SHP77 treated with DMSO at 0.1 percent for 48 hours (cell line): ENCODE data around the gene FANCI.
A peak's percentile ranks its signal among the peaks of the same experiment; 100 is the strongest.

Source experiments
- DNase-seq: peaks from one replicate; lab custom pipeline; 2025; lab: John Stamatoyannopoulos, UW

Gene FANCI

DNA sequence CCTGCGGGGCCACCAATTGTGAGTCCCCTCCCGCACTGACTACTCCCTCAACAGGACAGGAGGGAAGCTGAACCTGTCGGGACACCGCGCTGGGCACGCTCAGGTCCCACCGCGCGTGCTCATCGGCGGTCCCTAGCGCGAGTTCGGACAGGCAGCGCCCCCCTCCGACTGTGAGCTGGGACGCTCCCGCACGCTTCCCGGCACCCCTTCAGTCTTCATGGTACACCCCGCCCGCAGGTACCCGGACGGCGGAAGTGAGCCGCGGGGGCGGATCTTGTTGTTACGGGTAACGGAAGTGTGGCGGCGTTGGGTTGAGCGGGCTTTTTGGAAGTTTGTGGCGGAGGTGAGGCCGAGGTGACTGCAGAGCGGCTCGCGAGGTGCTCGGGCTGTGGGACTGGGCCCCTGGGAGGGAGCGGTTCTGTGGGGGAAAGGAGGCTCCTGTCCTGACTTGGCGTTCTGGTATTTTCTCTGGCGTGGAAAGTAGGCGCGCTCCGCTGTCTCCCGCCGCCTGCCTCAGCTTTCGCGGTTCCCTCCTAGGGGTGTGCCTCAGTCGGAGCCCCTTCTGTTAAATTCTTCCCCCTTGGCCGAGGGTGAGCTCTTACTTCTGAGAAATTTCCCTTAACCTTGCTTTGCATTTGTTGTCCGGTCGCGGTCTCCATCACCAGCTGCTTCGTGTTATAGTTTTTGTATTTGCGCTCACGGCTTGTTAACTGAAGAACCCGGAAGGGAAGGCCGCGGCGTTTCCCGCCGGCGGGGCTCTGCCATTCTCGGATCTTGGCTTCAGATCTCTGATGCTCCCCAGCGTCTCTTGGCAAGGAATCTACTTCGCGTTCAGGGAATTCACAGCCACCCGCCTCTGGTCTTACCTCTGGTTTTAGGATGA is at the start of gene FANCI:
Gene FANCI (plus strand): TSS at position 289 of the 883 bp plus-strand sequence. CDS start 3,669 bp downstream, outside the sequence.
- peak; percentile 77 for DNase-seq

DNA sequence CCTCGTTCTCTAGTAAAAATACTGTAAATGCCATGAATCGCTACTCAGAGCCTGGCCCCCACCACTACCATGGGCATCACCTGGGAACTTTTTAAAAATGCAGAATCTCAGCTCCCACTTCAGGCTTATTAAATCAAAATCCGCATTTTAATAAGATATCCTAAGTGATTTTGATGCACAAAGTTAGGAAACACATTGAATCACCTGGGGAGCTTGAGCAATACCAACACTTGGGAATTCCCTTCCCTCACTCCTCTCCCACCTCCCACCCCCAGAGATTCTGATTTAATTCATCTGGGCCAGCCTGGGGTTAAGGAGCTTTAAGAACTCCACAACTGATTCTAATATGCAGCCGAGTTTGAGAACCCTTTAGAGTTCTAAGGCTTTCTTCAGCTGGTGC is 49.2 kb upstream of the FANCI start:
- DNase-seq = no peak

DNA sequence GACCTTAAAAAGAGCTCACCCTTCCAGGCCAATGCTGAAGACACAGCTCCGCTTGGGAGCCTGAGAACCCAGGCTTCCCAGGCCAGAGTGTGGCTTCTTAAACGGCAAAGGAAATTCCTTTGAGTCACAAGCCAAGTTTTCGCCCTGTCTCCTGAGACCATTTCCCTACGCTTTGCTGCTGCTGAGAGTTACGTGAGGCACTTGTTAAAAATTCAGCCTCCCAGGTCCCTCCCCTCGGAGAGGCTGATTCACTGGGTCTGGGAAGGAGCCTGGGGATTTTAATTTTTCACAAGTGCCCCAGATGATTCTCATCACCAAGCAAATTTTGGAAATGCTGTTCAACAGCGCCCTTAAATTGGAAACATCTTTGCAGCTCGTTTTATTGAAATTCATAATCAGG is 47.9 kb upstream of the FANCI start:
- no peak for DNase-seq

DNA sequence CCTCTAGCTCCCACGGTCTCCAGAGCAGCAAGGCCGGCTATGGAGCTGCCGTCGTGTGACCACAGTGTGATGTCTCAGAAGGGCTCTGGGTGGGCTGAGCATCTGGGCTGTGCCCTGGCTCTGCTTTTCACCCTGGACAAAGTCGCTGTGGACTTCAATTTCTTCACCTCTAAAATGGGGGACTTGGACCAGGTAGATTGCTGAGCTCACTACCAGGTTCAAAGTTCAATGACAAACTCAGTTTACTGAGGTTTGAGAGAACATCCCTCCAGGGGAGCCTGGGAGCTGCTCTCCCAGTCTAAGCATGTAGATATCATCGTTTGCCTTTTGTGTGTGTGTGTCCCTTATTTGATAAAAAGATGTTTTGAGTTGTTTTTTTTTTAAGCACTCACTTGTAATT is 47.5 kb upstream of the FANCI start:
- no peak for DNase-seq

DNA sequence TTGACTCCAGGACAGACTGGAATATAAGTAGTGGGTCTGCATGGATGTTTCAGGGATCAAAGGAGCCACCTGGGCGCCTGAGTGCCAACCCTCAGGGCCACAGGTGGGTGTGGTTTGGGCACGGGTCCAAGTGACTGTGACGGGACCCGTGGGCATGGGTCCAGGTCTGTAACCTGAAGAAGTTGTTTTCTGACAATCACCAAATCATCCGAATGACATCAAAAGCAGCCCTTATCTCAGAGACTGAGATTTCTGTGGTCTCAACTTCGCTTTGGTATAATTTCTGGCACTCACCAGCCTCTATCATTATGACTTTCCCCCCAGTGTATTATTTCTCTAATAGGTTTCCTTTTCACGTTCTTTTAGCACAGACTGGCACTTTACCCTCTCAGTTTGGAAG is 46.8 kb upstream of the FANCI start:
- DNase-seq = peak; percentile 34

DNA sequence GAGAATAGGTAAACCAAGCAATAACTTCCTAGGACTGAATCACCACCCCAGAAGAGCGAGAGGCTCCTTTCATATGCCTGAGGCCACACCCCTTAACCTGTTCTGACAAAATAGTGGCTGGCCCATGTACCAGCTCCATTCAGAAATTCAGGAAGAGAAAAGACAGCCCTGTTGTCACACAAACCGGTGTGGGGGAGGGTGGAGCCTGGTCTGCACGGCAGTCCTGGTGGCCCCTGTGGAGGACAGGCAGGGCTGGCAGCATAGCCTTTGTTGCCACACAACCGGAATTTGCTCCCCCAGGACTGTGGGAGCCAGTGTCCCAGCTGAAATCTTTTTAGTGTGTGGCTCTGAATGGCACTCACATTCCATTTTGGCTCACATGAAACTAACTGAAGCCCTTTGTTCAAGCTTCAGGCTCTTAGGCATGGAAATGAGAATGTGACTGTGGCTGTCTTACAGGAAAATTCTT is 46.2 kb upstream of the FANCI start:
- DNase-seq = no peak

DNA sequence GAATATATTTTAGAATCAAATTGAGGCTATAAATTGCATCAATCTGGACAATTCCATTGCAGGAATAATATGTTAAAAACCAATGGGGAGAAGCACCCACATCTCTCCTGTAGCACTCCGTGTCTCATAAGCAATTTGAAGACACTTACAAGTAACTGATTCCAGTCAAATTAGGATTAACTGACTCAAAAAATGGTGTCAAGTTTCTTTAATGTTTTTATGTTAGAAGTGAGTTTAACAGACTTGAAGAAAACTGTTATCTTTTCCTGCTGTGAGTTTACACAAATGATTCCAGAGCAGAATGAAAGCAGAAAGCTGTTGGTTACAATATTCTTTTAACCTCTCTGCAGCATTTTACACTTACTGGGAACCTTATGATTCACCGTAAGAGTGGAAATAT is 45.6 kb upstream of the FANCI start:
- no peak for DNase-seq

DNA sequence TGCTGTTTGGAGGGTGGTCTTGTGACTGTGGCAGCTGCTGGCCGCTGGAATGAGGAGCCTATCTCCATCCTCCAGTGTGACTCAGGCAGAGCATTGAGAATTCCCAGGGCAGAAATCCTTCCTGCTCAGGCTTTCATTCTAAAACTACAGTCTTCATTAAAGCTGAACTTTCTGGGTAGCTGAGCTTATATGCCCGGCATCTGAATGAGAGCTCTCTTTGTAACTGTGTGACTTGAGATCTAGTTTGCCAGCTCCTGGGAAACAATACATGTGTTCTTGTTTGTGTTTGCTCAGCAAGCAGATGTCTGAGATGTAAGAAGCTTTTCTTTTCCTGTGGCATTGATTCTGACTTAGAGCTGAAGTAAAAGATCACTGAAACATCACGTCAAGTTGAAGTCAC is 44.8 kb upstream of the FANCI start:
- no peak for DNase-seq

DNA sequence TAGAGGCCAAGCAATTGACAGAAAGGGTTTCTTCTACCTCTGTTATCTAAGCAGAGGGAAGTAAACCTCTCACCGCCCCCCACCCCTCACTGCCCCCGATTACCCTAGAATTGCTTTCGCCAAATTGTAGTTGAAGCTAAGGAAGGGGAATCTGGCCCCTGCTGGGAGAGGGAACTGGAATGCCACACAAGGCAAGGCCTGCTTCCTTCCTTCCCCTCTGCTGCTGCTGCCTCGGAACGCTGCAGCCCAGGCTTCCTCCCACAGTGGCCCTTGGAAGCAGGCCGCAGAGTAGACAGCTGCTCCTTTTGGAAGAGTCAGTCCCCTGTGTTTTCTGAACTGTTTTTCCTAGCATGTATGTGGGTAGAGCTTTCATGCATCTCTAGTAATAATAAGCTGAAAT is 44.0 kb upstream of the FANCI start:
- no peak for DNase-seq

DNA sequence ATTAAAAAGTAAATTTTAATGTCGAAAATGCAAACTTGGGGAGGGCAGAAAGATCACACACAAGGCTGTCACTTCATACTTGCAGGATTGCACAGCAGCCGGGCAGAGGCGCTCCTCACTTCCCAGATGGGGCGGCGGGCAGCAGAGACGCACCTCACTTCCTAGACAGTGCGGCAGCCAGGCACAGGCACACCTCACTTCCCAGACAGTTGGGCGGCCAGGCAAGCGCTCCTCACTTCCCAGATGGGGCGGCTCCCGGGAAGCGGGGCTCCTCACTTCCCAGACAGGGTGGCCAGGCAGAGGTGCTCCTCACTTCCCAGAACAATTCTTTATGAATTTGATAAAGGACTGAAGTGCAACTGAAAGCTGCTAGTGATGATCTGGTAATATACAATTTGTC is 43.6 kb upstream of the FANCI start:
- no peak for DNase-seq

DNA sequence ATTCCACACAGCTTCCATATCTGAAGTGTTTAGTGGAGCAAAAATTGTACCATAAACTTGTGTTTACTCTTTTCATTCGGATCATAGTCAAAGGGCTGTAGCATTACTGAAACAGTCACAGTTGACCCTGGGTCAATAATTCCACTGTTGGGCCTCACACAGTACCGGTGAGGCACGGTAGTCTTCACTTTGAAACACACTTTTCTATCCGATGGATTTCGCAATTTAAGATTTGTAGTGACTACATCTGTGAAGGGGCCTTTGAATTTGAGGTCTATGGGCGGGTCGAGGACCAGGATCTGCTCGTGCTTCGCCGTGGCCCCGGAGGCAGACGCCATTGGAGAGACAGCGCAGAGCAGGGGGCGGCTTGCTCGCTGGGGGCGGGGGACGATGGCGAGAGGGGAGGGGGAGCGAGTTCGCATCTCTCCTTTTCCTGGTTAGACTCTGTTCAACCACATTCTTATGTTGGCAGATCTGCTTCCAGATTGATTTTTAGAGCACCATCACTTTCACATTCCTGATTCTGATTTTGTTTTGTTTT is 42.2 kb upstream of the FANCI start:
- no peak for DNase-seq

DNA sequence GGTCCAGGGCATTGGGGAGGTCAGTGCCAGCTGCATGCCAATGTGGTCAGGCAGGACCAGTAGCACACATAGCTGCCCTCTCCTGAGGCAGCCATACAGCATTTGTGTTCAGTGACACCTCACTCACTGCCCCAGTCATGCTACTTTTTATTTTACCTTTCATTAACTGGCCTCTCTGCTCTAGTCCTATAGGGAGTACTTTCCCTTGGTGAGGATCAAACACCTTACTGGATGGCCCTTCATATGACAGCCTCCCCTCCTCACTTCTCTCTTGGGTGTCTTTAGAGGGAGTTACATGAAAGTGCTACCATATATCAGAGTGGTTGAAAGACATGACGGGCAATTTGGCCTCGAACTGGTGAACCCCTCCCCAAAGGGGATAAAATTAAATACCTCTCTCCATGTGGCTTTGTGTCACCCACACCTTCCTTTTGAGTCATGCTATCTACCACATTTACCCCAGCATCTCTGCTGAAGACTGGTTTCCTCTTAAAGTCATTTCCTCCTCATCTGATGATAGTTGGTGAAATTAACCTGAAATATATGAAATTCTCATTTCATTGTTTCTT is 40.0 kb upstream of the FANCI start:
- no peak for DNase-seq

DNA sequence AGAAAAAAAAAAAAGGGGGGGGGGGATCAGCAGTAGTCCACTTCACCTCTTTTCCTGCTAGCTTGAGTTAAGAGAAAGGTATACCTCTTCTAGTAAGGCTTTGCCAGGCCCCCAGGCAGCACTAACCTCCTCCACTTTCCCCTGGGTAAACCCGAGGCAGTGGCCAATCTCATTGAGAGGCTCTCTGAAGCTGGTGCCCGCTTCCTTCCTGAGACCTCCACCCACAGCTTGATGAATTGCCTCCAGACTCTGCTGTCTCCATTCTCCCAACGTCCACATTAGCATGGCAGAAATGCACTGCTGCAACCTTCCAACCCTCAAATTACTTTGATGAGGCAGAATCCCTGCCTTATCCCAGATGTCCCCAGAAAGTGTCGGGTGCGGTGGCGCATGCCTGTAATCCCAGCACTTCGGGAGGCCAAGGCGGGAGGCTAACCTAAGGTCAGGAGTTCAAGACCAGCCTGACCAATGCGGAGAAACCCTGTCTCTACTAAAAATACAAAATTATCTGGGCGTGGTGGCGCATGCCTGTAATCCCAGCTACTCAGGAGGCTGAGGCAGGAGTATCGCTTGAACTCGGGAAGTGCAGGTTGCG is 37.7 kb upstream of the FANCI start:
- DNase-seq = no peak

DNA sequence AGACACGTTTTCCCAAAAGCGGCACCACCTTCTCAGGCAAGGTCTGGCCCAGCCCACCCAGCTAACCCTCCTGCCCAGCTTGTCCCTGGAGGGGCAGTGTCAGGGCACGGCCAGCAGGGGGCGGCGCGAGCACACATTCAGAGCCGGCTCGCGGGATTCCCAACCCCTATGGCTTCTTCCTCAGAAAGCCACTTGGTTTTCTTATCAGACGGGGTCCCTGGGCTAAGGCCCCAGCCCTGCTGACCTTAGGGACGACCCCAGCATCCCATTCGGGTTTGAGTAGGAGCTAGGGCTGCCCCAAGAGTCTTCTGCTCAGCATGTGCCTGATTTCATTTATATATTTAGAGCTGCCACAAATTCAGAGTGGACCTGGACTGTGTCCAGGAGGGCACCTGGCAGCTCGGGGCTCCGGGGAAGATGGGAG is 36.9 kb upstream of the FANCI start:
- peak; percentile 6 for DNase-seq

DNA sequence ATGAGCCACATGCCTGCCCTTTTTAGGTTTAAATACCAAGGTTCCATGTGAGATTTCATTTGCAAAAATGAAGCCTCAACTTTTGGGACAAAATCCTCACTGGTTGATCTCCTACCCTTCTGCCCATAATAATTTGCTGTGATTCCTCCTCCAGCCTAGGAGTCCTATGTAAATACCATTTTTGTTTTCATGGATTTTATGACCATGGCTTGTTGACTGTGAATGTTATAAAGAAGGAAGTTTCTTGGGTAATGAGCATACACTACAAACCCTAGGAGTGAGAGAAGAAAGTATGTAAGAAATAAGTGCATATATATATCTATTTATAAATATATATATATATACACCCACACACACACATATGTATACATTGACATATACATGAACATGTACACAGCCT is 35.5 kb upstream of the FANCI start:
- no peak for DNase-seq

DNA sequence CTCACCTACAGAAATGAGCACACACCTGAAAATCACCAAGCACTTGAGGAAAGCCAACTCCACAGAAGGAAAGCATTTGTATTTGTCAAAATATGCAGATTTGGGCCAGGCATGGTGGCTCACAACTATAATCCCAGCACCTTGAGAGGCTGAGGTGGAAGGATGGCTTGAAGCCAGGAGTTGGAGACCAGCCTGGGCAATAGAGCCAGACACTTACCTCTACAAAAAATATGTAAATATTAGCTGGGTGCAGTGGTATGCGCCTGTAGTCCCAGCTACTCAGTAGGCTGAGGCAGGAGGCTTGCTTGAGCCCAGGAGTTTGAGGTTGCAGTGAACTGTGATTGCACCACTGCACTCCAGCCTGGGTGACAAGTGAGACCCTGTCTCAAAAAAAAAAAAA is 34.7 kb upstream of the FANCI start:
- DNase-seq = no peak

DNA sequence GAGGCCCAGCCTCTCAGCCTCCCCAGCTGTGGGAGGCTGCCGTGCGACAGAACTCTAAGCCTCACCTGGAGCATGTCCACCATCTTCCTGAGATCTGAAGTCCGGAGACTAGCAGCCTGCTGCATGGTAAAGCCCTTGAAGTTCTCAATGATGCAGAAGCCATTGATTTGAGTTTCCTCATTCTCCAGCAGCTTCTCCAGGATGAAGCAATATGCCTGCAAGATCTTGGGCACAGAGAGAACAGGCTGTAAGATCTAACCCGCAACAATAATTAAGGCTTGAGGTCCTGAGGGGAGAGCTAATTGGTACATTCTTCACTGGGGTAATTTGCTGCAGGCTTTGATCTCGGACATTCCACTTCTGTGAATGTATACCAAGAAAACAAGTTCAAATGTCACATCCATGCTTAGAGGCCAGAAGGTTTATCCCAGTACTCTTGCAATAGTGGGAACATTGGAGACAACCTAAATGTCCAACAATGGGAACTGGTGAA is 32.1 kb upstream of the FANCI start:
- no peak for DNase-seq

DNA sequence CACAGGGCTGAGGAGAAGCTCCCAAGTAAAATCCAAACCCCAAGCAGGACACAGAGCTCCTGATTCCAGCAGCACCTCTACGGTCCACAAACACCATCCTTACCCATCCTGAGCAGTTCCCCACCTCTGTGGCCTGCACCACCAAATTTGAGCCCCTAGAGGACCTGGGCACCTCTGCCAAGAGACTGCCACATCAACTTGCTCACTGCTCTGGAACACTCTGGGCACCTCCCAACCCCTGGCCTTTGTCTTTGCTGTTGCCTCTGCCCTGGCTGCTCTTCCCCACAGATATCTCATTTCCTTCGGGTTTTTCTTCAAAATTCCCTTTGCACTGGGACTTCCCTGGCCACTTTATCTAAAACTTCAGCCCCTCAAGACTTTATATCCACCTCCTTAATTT is 28.2 kb upstream of the FANCI start:
- DNase-seq = no peak

DNA sequence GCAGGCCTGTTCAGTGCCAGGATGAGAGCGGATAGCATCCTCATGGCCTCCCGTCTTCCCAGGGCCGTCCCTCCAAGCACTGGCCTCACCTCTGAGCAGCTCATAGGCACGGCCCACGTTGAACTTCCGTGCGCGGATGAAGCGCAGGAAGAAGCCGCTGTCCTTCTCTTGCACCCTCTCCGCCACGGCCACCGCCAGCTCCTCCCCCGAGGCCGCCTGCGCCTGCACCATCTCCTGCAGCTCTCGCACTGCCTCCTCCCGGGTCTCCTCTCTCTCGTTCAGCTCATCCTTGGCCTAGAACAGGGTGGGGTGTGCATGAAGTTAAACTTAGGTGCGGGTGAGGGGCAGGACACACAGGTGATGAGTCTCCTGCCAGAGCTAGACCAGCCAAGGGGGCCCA is 26.7 kb upstream of the FANCI start:
- DNase-seq = no peak

DNA sequence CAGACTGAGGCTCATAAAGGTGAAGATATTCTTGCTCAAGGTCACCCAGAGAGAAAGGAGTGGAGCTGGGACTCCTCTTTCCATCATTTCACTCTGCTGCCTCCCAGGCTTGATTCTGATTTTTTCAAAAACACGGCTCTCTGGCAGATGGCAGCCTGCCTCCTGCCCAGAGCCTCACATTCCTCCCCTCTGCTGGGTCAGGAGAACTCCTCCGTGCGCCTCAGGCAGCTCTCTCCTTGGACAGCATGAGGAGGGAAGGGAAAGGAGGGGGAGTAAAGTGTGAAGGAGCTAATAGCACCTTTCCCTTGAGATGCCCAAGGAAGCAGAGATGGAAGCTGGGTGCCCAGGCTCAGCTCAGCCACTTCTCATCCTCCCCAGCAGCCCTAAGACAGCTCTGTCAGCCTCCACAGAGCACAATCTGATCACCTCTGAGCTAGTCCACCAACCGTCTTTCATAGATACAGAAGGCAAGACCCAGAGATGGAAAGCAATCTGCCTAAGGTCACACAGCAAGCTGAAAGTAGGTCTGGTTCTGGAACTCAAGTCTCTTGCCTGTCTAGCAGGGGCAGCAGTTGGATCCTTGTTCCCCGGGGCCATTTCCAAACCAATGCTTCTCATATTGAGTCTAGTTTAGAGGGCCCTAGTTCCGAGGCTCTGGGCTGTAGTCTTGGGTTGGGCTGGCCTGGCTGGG is 25.9 kb upstream of the FANCI start:
- DNase-seq = no peak

DNA sequence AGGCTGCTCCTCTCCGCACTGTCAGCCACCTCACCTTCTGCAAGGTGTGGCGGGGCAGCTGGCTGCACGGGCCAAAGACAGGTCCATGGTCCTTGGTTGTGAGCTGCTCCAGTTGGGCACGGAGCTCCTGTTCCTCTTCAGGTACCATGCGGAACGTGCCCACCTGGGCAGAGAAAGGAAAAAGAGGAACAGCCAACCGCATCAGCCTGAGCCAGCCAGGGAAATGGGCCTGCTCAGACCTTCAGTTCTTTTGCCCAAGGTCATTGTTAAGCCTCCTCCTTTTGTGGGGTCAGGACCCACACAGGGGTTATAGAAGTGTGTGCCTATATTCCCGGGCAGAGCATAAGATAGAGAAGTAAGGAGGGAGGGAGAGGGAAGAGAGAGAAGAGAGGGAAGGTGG is 25.2 kb upstream of the FANCI start:
- DNase-seq = no peak

DNA sequence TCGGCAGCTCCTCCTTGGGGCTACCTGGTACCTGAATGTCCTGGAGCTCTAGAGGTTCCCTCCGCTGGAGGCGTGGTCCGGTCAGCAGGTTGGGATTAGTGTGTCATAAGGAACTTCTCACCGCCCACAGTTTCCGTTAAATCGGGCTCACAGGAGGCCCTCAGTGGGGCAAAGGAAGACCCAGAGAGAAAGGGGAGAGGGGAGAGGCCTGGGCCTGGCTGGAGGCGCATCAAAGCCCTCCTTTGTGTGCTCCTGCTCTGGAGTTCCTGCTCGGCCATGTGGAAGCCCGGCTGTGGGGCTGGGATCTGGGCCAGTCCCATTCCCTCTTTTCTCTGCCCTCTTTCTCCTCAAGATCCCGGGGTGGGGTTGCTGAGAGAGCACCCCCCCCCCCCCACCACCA is 22.2 kb upstream of the FANCI start, which contains the start of gene RLBP1:
Gene RLBP1 (minus strand): TSS at position 37 of the 400 bp plus-strand sequence. CDS start 2,604 bp downstream, outside the sequence.
- no peak for DNase-seq
